Cardiac muscle cell (in vitro differentiated cells and primary cell): ENCODE data around the gene ADGRG3. TPM values are rescaled to one million over a fixed set of nuclear protein-coding genes. Genes with fewer than 3 reads are reported as not detected.

Experiments
- DNase-seq, 2 donors: peaks; one replicate each; pipeline versions ENCODE4 v3.0.0 to v3.0.0-alpha.2; 2010 to 2017; ENCODE audit warnings: low read depth in 1 of 2, low spot score in 1 of 2
- H3K27ac ChIP-seq: fragments of 200-600 bp; sonication (generic); 2 replicates; pipeline ENCODE4 v1.5.1; 2016
- H3K27me3 ChIP-seq: fragments of 200-600 bp; sonication (generic); 2 replicates; pipeline ENCODE4 v1.6.0; 2016; ENCODE audit warnings: control low read depth
- H3K36me3 ChIP-seq: fragments of 200-600 bp; sonication (generic); 2 replicates; pipeline ENCODE4 v1.5.1; 2016; ENCODE audit warnings: control low read depth
- H3K4me1 ChIP-seq: fragments of 200-600 bp; sonication (generic); 2 replicates; pipeline ENCODE4 v1.8.1; 2017; ENCODE audit warnings: low read depth, mild to moderate bottlenecking, mixed run types
- H3K4me3 ChIP-seq: fragments of 200-600 bp; sonication (generic); 2 replicates; pipeline ENCODE4 v1.5.1; 2016; ENCODE audit warnings: mild to moderate bottlenecking
- H3K9me3 ChIP-seq: fragments of 200-600 bp; sonication (generic); 2 replicates; pipeline ENCODE4 v1.5.1; 2017; ENCODE audit warnings: low read depth, mild to moderate bottlenecking, control low read depth
- polyA plus RNA-seq: library from polyadenylated mRNA; unstranded; fragments of >200 nt; fragmentation: Nextera tagmentation; extraction: Ambion mirVana; gene quantifications from 2 replicates; pipeline ENCODE4 v1.2.1, GENCODE V29; 2016
- total RNA-seq: library from RNA; depleted of rRNA; stranded (reverse); fragments of >200 nt; gene quantifications from 2 replicates; pipeline ENCODE4 v1.2.3, GENCODE V29; 2016
- TF ChIP-seq, protein P1 (sequence below): IDR thresholded peaks from 2 replicates; pipeline ENCODE4 v1.5.1; 2012; ENCODE audit warnings: low read depth, mild to moderate bottlenecking, low read length

Gene ADGRG3
- total and polyA plus RNA-seq, 2 experiments from 2014 or later: not detected

DNA sequence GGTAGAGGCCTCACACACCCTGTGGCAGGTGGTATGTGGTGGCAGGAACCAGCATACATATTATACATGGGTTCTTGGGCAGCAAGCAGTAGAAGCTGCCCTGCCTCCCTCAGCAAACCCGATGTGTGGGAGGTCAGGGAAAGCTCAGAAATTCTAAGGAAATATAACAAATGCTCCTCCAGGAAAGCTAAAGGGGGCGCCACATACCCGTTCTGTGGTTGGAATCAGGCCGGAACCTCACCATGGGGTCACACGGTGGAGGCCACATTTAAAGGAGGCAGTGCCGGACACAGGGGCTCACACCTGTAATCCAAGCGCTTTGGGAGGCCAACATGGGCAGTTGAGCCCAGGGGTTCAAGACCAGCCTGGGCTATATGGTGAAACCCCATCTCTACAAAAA, 55.1 kb downstream of the ADGRG3 start:
- Histone ChIP-seq H3K27ac (no peak overlapping the region), H3K36me3 (no peaks in the 10 kb centered on the region), H3K4me1 (no peaks in the 10 kb centered on the region), H3K4me3 (no peak overlapping the region), H3K9me3 (no peaks in the 10 kb centered on the region), H3K27me3 (no peaks in the 10 kb centered on the region)
- DNase-seq: peak in 1 of 2 donors; percentile 34
- TF ChIP-seq, protein P1, sequence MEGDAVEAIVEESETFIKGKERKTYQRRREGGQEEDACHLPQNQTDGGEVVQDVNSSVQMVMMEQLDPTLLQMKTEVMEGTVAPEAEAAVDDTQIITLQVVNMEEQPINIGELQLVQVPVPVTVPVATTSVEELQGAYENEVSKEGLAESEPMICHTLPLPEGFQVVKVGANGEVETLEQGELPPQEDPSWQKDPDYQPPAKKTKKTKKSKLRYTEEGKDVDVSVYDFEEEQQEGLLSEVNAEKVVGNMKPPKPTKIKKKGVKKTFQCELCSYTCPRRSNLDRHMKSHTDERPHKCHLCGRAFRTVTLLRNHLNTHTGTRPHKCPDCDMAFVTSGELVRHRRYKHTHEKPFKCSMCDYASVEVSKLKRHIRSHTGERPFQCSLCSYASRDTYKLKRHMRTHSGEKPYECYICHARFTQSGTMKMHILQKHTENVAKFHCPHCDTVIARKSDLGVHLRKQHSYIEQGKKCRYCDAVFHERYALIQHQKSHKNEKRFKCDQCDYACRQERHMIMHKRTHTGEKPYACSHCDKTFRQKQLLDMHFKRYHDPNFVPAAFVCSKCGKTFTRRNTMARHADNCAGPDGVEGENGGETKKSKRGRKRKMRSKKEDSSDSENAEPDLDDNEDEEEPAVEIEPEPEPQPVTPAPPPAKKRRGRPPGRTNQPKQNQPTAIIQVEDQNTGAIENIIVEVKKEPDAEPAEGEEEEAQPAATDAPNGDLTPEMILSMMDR: peak; percentile 37

DNA sequence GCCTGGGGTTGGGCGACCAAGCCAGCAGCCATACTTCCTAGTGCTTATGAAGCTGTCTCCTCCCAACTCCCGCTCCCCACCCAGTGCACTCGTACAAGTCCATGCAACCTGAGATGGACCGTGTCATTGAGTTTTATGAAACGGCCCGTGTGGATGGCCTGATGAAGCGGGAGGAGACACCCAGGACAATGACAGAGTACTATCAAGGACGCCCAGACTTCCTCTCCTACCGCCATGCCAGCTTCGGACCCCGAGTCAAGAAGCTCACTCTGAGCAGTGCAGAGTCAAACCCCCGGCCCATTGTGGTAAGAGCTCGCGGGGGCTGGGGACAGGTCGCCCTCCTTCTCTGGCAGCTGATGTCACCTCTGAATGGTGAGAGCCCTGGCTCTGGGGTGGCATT, 56.4 kb downstream of the ADGRG3 start:
- TF ChIP-seq, protein P1: no peak
- H3K36me3 ChIP-seq: no peaks in the 10 kb centered on the region
- DNase-seq: no peak
- no peaks in the 10 kb centered on the region for H3K9me3 ChIP-seq
- no peaks in the 10 kb centered on the region for H3K4me1 ChIP-seq
- no peaks in the 10 kb centered on the region for H3K27me3 ChIP-seq
- no peak overlapping the region for H3K27ac ChIP-seq
- no peak overlapping the region for H3K4me3 ChIP-seq

DNA sequence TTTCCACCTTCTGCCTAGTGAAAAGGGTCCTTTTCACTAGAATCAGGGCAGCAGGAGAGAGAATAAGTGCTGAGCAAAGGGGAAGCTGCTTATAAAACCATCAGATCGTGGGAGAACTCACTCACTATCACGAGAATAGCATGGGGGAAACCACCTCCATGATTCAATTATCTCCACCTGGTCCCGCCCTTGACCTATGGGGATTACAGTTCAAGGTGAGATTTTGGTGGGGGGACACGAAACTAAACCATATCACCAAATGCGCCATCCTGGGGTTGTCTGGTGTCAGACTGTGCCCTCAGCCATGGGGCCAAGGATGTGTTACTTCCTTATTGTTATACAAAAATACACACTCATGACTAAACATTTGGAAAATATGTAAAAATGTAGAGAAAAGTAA, 57.0 kb downstream of the ADGRG3 start:
- Histone ChIP-seq H3K36me3 (no peaks in the 10 kb centered on the region), H3K27ac (no peak overlapping the region), H3K9me3 (no peaks in the 10 kb centered on the region), H3K4me1 (no peaks in the 10 kb centered on the region), H3K27me3 (no peaks in the 10 kb centered on the region), H3K4me3 (no peak overlapping the region)
- TF ChIP-seq, protein P1: no peak
- DNase-seq: no peak

DNA sequence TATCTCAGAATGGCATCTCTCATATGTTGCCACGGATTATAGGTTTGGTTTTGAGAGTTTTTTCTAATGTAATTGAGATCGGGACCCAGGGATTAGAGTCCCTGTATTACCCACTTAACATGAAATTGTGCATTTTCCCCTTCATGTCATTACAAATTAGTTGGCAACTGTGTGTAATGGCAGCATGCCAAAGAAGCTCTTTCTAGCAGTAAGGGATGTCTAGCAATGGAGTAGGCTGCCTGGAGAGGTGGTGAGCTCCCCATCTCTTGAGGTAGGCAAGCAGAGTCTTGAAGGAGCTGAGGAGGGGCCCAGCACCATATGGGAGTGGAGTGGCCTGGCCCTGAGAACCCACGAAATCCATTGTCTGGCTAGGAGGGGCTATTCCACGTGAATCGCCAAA, 57.4 kb downstream of the ADGRG3 start:
- H3K4me3 ChIP-seq: no peak overlapping the region
- no peaks in the 10 kb centered on the region for H3K27me3 ChIP-seq
- TF ChIP-seq, protein P1: no peak
- no peaks in the 10 kb centered on the region for H3K4me1 ChIP-seq
- no peak overlapping the region for H3K27ac ChIP-seq
- H3K9me3 ChIP-seq: no peaks in the 10 kb centered on the region
- no peak for DNase-seq
- H3K36me3 ChIP-seq: no peaks in the 10 kb centered on the region

DNA sequence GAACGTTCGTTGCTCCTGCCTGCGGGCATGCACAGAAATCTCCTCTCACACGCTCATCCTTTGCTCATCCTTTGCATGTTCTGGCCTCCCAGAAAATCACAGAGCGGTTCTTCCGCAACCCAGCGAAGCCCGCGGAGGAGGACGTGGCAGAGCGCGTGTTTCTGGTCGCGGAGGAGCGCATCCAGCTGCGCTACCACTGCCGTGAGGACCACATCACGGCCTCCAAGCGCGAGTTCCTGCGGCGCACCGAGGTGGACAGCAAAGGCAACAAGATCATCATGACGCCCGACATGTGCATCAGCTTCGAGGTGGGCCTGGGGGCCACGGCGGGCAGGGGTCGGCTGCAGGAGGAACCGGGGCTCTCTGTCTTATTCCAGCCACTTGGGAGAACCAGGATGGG, 57.9 kb downstream of the ADGRG3 start:
- no peak overlapping the region for H3K27ac ChIP-seq
- TF ChIP-seq, protein P1: no peak
- no peak overlapping the region for H3K4me3 ChIP-seq
- H3K9me3 ChIP-seq: no peaks in the 10 kb centered on the region
- DNase-seq: no peak
- H3K36me3 ChIP-seq: no peaks in the 10 kb centered on the region
- no peaks in the 10 kb centered on the region for H3K27me3 ChIP-seq
- H3K4me1 ChIP-seq: no peaks in the 10 kb centered on the region

DNA sequence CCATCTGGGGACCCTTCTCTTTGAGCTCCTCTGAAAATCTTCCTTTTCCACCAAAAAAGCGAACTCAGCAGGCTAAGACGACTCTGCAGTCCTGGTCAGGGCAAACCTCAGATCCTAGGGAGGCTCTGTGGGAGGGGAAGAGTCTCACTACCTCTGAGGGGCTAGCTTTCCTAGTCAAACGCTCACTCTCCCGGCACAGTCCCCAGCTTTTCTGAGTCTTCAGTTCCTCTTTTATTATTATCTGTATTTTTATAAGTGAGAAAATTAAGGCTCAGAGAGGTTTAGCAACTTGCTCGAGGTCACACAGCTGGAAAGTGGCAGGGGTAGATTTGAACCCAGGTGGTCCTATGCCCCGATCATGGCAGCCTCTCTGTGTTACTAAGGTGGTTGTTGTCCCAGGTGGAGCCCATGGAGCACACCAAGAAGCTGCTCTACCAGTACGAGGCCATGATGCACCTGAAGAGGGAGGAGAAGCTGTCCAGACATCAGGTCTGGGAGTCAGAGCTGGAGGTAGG, 58.4 kb downstream of the ADGRG3 start:
- no peaks in the 10 kb centered on the region for H3K36me3 ChIP-seq
- no peak overlapping the region for H3K4me3 ChIP-seq
- H3K27ac ChIP-seq: no peak overlapping the region
- TF ChIP-seq, protein P1: no peak
- H3K27me3 ChIP-seq: no peaks in the 10 kb centered on the region
- no peaks in the 10 kb centered on the region for H3K9me3 ChIP-seq
- no peaks in the 10 kb centered on the region for H3K4me1 ChIP-seq
- DNase-seq: no peak
